GM10266 (cell line): ENCODE results near the gene PCDHA11.
A peak's percentile ranks its signal among the peaks of the same experiment; 100 is the strongest.
"Not testable (repeated sequence)": the region's sequence is repeated elsewhere in the genome, so short reads cannot be mapped to it uniquely, and the experiment has no call there.

Experiments
- DNase-seq: peaks from one replicate; pipeline ENCODE4 v3.0.0; 2012; ENCODE audit errors: extremely low spot score
- TF ChIP-seq, protein P1 (sequence below): IDR thresholded peaks from 2 replicates; pipeline ENCODE4 v1.5.1; 2012; ENCODE audit warnings: mild to moderate bottlenecking, low read depth; ENCODE audit not compliant: control insufficient read depth, insufficient read depth; ENCODE audit errors: missing control alignments

Gene PCDHA11

GRCh38 chr5:140875085-140876065 is 6.6 kb downstream of the PCDHA11 start, which contains the start of gene PCDHA12:
PCDHA12 (plus strand) TSS chr5:140875308; CDS start chr5:140875473, 165 bp downstream.
- TF ChIP-seq, protein P1, sequence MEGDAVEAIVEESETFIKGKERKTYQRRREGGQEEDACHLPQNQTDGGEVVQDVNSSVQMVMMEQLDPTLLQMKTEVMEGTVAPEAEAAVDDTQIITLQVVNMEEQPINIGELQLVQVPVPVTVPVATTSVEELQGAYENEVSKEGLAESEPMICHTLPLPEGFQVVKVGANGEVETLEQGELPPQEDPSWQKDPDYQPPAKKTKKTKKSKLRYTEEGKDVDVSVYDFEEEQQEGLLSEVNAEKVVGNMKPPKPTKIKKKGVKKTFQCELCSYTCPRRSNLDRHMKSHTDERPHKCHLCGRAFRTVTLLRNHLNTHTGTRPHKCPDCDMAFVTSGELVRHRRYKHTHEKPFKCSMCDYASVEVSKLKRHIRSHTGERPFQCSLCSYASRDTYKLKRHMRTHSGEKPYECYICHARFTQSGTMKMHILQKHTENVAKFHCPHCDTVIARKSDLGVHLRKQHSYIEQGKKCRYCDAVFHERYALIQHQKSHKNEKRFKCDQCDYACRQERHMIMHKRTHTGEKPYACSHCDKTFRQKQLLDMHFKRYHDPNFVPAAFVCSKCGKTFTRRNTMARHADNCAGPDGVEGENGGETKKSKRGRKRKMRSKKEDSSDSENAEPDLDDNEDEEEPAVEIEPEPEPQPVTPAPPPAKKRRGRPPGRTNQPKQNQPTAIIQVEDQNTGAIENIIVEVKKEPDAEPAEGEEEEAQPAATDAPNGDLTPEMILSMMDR, result no peak
- DNase-seq, result no peak

DNA sequence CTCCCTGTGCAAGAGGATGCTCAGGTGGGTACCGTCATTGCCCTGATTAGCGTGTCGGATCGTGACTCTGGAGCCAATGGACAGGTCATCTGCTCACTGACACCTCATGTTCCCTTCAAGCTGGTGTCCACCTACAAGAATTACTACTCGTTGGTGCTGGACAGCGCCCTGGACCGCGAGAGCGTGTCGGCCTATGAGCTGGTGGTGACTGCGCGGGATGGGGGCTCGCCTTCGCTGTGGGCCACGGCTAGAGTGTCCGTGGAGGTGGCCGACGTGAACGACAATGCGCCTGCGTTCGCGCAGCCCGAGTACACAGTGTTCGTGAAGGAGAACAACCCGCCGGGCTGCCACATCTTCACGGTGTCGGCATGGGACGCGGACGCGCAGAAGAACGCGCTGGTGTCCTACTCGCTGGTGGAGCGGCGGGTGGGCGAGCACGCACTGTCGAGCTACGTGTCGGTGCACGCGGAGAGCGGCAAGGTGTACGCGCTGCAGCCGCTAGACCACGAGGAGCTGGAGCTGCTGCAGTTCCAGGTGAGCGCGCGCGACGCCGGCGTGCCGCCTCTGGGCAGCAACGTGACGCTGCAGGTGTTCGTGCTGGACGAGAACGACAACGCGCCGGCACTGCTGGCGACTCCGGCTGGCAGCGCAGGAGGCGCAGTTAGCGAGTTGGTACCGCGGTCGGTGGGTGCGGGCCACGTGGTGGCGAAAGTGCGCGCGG is 7.9 kb downstream of the PCDHA11 start:
- not testable (repeated sequence) for DNase-seq

DNA sequence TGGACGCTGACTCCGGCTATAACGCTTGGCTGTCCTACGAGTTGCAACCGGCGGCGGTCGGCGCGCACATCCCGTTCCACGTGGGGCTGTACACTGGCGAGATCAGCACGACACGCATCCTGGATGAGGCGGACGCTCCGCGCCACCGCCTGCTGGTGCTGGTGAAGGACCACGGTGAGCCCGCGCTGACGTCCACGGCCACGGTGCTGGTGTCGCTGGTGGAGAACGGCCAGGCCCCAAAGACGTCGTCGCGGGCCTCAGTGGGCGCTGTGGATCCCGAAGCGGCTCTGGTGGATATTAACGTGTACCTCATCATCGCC is 8.5 kb downstream of the PCDHA11 start:
- DNase-seq, result no peak
- TF ChIP-seq, protein P1, result no peak

DNA sequence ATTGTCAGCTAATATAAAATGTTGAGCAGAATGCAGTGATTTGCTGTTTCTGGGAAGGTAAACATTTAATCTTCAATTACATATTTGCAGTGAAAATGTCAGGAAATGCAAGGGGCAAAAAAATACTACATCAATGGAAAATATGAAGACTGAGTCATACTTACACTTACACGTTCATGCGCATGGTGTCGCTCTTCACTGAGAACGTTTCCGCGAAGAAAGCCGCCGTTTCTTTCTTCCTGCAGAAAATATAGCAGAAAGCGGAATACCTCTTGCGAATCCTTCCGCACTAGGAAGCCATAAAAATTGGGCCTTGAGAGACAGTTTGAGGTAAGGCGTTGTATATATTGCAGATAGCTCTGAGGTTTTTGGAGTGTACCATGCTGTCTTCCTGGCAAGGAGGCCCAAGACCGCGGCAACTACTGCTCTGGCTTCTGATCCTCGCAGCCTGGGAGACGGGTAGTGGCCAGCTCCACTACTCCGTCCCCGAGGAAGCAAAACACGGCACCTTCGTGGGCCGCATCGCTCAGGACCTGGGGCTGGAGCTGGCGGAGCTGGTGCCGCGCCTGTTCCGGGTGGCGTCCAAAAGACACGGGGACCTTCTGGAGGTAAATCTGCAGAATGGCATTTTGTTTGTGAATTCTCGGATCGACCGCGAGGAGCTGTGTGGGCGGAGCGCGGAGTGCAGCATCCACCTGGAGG is 13.3 kb downstream of the PCDHA11 start, which contains the start of gene PCDHA13:
PCDHA13 (plus strand) TSS at position 236 of the 702 bp plus-strand sequence; CDS start at position 381, 145 bp downstream.
- peak; percentile 5 for DNase-seq
- TF ChIP-seq, protein P1, result no peak

GRCh38 chr5:140882591-140882899 is 13.8 kb downstream of the PCDHA11 start:
- TF ChIP-seq, protein P1, result no peak
- no peak for DNase-seq

GRCh38 chr5:140883373-140883772 is 14.6 kb downstream of the PCDHA11 start:
- TF ChIP-seq, protein P1, result no peak
- no peak for DNase-seq

DNA sequence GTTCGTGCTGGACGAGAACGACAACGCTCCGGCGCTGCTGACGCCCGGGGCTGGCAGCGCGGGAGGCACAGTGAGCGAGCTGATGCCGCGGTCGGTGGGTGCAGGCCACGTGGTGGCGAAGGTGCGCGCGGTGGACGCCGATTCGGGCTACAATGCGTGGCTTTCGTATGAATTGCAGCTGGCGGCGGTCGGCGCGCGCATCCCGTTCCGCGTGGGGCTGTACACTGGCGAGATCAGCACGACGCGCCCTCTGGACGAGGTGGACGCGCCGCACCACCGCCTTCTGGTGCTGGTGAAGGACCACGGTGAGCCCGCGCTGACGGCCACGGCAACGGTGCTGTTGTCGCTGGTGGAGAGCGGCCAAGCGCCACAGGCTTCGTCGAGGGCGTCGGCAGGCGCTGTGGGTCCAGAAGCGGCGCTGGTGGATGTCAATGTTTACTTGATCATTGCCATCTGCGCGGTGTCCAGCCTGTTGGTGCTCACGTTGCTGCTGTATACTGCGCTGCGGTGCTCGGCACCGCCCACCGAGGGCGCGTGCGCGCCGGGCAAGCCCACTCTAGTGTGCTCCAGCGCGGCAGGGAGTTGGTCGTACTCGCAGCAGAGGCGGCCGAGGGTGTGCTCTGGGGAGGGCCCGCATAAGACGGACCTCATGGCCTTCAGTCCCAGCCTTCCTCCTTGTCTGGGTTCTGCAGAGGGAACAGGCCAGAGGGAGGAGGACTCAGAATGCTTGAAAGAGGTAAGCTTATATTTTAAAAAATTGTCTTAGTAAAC is 15.4 kb downstream of the PCDHA11 start:
- DNase-seq, result peak; percentile 15
- TF ChIP-seq, protein P1, result no peak
